Stimulated activated effector memory CD8-positive, alpha-beta T cell treated with anti-CD3 and anti-CD28 coated beads, Interleukin-12 subunit alpha, Interleukin-12 subunit beta, amount 100 ng/mL, for 72 hours (primary cell): ENCODE measurements around the gene LASP1.
A peak's percentile ranks its signal among the peaks of the same experiment; 100 is the strongest.

ENCODE experiments used
- ATAC-seq: fragments of 150-1000 bp; cut with Tn5 transposase; 2 replicates; pipeline ENCODE4 v1.10.0; 2021
- DNase-seq, 2 donors: peaks; one replicate each; pipeline ENCODE4 v3.0.0; 2021 to 2022; ENCODE audit warnings: low spot score in 2 of 2
- H3K27ac Mint-ChIP-seq: one replicate; pipeline ENCODE4 v1.8.0; 2022; ENCODE audit warnings: mild to moderate bottlenecking, mixed read lengths
- H3K36me3 Mint-ChIP-seq: one replicate; pipeline ENCODE4 v1.8.0; 2022; ENCODE audit warnings: mild to moderate bottlenecking, mixed read lengths
- H3K4me1 Mint-ChIP-seq: one replicate; pipeline ENCODE4 v1.8.0; 2022; ENCODE audit warnings: mixed read lengths
- H3K4me3 Mint-ChIP-seq: one replicate; pipeline ENCODE4 v1.8.0; 2022; ENCODE audit warnings: mild to moderate bottlenecking, mixed read lengths
- H3K9me3 Mint-ChIP-seq: one replicate; pipeline ENCODE4 v1.8.0; 2022; ENCODE audit warnings: mixed read lengths

The LASP1 gene

DNA sequence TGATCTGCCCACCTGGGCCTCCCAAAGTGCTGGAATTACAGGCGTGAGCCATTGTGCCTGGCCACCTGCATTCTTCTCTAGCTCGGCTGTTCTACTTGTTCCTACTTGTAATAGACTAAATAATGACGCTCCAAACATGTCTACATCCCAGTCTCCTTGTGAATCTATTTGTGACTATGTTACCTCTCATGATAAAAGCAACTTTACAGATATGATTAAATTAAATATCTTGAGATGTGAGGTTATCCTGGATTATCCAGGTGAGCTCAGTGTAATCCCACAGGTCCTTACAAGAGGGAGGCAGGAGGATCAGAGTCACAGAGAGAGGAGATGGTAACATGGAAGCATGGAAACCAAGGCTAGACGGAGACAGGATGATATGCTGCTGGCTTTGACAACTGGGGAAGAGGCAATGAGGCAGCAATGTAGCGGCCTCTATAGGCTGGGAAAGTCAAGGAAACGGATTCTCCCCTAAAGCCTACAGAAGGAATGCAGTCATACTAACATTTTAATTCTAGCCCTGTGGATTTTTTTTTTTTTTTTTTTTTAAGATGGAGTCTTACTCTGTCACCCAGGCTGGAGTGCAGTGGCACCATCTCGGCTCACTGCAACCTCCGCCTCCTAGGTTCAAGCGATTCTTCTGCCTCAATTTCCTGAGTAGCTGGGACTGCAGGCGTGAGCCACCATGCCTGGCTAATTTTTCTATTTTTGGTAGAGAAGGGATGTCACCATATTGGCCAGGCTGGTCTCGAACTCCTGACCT lies 5.0 kb upstream of the LASP1 start:
- no peak overlapping the region for H3K27ac Mint-ChIP-seq
- DNase-seq: no peak
- no peak overlapping the region for H3K4me3 Mint-ChIP-seq
- peaks cover 46% of the 10 kb centered on the region for H3K36me3 Mint-ChIP-seq
- peaks cover 23% of the 10 kb centered on the region for H3K4me1 Mint-ChIP-seq
- no peaks in the 10 kb centered on the region for H3K9me3 Mint-ChIP-seq
- no peak for ATAC-seq

DNA sequence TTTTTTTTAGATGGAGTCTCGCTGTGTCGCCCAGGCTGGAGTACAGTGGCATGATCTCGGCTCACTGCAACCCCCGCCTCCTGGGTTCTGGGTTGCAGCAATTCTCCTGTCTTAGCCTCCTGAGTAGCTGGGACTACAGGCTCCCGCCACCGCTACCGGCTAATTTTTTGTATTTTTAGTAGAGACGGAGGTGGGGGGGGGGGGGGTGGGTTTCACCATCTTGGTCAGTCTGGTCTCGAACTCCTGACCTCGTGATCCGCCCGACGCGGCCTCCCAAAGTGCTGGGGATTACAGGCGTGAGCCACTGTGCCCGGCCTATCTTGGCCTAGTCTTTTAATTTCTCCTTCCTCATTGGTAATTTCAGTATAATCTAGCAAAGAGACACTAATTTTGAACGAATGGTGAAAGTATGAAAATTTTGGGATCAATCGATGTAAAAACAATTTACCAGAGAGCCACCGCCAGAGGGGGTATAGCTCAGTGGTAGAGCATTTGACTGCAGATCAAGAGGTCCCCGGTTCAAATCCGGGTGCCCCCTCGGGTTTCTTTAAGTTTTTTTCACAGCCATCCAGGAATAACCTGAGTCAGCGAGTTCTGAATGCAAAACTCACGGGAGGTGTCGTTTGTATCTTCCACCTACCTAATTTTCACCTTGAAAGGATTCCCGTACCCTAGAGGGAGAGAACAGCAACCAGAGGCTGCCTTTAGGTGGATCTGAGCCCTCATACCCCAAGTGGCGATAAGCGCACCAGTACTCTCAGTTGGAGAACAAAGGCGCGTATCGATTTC lies 2.5 kb upstream of the LASP1 start:
- peaks cover 61% of the 10 kb centered on the region for H3K36me3 Mint-ChIP-seq
- ATAC-seq (no peak), DNase-seq (peak in 1 of 2 donors; percentile 83)
- no peaks in the 10 kb centered on the region for H3K9me3 Mint-ChIP-seq
- peak overlapping the region; percentile 98 for H3K4me3 Mint-ChIP-seq
- H3K4me1 Mint-ChIP-seq: peaks cover 36% of the 10 kb centered on the region
- H3K27ac Mint-ChIP-seq: peak overlapping the region; percentile 100

DNA sequence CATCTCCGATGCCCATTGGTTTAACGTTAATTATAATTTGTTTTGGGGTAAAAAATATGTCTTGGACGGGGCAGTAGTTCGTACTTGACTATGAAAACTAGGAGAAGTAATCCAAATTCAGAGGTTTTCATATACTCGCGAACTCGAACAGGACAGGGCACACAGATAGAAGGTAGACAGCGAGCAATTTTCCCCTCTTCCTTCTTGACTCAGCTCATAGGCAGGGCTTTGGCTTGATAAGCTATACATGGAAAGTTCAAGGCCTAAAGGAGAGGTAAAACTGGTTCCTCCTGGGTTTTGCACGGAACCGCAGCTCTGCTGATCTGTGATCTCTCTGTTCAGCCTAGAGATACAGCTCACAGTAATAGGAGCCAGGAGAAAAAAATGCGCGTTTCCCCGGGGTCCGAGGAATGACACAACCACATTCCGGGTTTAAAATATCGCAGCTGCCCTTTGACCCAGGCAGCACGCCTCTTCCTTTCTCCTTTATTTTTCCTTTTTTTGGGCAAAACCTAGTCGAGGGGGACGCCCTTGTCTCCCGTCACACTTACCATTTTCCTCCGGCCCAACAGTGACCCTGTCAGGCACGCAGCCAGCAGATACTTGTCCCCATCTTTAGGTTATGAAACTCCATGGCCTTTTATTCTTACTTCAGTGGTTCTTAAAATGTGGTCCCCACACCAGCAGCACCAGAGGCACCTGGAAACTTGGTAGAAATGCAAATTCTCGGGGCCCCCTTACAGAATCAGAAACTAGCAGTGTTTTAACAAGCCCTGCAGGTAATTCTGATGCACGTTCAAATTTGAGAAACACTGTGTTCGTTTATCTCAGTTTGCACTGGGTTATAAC lies 1.7 kb upstream of the LASP1 start:
- peaks cover 66% of the 10 kb centered on the region for H3K36me3 Mint-ChIP-seq
- DNase-seq (no peak), ATAC-seq (no peak)
- H3K9me3 Mint-ChIP-seq: no peaks in the 10 kb centered on the region
- H3K4me1 Mint-ChIP-seq: peaks cover 45% of the 10 kb centered on the region
- peak overlapping the region; percentile 98 for H3K4me3 Mint-ChIP-seq
- peak overlapping the region; percentile 100 for H3K27ac Mint-ChIP-seq

DNA sequence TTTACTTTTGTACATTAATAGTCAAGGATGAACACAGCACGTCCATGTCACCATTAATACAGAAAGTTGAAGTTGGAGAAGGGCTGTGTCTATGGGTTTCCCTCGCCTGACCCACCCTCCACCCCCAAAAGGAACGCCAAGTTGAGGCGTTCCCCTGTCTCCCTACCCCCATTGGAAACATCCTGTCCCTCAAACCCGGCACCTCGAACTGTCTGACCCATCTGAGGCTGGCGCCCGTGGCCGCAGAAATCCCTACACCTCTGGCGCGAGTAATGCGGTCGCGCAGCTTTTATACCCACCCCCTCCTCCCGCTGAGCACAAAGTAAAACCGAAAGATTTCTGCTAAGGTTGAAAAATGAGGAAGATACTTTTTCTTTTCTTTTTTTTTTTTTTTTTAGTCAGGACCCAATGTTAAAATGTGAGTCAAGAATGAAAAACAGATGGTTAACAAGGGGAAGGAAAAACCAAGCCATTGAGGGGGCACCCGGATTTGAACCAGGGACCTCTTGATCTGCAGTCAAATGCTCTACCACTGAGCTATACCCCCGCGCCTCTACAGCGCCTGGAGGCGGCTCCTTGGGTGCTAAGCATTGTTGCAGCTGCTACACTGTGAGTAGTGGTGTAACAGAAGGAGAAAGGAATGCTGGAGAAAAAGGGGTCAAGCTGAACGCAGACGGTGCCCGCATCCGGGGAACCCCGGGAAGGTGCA lies 887 bp upstream of the LASP1 start:
- DNase-seq (peak; percentile 87 to 98), ATAC-seq (peak; percentile 68)
- H3K36me3 Mint-ChIP-seq: peaks cover 74% of the 10 kb centered on the region
- peak overlapping the region; percentile 100 for H3K27ac Mint-ChIP-seq
- H3K9me3 Mint-ChIP-seq: no peaks in the 10 kb centered on the region
- peak overlapping the region; percentile 98 for H3K4me3 Mint-ChIP-seq
- H3K4me1 Mint-ChIP-seq: peaks cover 52% of the 10 kb centered on the region

DNA sequence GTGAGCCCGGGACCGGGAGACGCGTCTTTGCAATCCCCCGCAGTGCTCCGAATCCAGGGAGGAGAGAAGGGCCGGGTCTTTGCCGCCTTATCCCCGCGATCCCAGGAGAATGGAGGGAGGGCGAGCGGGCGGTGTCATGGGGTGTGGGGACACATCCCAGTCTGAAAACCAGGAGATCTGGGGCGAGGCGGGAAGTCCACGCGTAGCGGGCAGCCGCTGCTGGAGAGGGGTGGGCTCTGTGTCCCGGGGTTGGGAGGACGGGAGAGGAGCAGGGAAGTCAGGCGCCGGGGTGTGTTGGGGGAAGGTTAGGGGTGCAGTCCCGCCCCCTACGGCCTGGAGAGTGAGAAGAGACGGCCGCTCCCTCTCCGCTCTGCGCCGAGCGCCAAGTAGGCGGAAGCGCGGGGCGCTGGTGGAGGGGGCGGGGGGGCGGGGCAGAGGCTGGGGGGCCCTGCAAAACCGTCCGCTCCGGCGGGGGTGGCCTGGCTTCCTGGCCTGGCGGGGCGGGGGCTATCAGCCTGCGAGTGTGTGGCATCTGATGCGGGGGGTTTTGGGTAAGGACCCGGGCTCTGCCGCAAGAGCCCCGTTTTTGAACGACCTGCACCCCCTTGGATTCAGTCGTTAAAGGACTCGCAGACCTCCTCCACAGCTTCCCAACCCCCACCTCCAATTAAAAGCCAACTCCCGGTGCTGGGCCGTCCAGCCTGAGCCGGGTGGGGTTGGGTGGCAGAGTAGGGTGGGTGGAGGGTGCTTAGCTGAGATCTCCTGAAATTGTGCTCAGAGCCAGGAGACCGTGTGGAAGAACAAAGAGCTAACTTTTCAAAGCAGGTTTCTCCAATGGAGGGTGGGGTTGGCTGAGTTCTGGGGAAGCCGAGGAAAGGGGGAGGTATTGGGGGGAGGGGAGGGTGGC lies 654 bp downstream of the LASP1 start:
- Mint-ChIP-seq H3K9me3 (no peaks in the 10 kb centered on the region), H3K36me3 (peaks cover 82% of the 10 kb centered on the region), H3K4me1 (peaks cover 68% of the 10 kb centered on the region), H3K27ac (peak overlapping the region; percentile 100), H3K4me3 (peak overlapping the region; percentile 98)
- ATAC-seq (peak; percentile 65), DNase-seq (peak; percentile 41 to 84)

DNA sequence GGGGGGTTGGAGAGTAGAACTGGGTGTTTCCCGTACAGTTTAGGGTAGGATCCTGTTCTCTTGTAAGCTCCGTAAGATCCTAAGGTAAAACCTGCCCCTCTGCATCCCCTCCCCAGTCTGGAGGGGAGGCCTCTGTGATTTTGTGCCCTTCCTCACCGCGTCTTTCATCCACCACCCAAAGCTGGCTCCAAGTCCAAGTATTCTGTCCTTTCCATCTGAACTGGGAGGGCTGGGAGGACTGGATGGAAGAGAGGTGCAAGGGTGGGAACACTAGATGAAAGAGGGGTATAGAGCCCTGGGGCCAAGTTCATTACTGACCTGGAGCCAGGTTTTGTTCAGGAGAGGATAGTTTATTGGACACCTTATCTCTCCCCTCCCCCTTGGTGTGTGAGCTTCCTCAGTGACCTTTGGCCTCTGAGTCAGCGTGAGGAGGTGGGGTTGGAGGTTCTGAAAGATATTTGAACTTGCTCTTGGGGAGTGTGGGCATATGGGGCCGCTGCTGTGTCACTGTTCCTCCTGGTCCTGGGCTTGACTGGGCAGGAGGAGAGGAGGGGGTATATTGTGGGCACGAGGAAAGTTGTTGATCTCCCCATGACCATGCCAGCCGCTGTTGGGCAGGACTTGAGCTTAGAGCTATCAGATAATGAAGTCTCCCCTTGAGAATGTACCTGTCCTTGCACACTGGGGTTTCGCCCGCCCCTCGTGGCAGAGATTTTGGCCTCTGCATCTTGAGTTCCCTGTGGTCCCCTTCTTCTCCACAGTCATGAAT lies 1.6 kb downstream of the LASP1 start:
- ATAC-seq: peak; percentile 52
- H3K4me1 Mint-ChIP-seq: peaks cover 74% of the 10 kb centered on the region

DNA sequence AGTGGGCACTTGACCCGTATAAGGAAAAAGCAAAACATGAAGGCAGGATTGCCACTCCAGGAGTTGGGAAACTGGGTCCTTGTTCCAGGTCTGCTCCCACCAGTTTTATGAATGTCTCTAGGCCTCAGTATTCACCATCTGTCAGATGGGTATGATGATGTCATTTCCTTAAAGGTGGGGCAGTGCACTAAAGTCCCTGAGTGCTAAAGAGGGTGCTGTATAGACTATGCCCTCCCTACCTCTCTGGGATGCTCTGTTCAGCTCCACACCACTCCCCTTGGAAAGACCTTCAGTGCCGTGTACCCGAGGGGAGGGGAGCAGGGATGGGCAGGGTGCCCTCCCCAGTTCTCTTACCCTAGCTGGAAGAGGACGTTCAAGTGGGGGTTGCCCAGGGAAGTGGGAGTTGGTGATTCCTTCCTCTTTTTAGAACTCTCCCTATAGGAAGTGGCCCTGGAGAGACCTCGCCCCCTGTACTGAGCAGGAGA lies 2.2 kb downstream of the LASP1 start:
- DNase-seq (no peak), ATAC-seq (no peak)
- Mint-ChIP-seq H3K27ac (peak overlapping the region; percentile 100), H3K4me3 (peak overlapping the region; percentile 98), H3K36me3 (peaks cover 79% of the 10 kb centered on the region), H3K4me1 (peaks cover 80% of the 10 kb centered on the region), H3K9me3 (no peaks in the 10 kb centered on the region)

More for the DNA sequence above, 1.6 kb downstream of the LASP1 start:
- Mint-ChIP-seq H3K27ac (peak overlapping the region; percentile 100), H3K9me3 (no peaks in the 10 kb centered on the region), H3K4me3 (peak overlapping the region; percentile 98), H3K36me3 (peaks cover 77% of the 10 kb centered on the region)
- peak; percentile 46 to 83 for DNase-seq

DNA sequence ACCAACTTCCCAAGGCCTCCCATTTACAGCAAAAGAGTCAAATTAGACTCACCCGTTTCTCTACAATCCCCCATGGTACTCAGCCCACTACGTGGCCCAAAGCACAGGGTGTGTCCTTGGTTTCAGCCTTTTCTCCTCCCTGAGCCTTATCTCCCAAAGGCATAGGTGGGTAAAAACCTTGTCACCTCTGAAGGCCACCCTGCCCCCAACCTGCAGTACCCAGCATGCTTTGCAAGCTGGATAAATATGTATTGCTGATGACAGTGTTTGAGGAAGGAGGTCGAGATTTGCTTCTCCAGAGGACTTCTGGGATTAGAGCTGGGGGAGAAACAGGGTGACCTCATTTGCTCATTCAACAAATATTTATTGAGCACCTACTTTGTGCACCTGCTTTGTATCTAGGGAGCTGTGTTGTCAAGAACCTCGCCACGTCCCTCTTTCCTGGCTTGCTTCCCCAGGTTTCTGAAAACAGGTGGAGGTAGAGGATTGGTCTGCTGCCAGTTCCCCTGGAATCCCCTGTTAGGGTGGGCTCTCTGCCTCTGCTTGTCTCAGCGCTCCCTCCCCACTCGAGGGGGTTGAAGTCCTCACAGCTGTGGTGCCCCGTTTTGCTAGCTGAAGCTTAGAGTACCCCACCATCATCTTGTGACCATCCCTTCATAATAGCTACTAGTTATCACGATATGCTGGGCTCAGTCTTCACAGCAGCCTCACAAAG lies 3.0 kb downstream of the LASP1 start:
- DNase-seq (no peak), ATAC-seq (no peak)
- Mint-ChIP-seq H3K9me3 (no peaks in the 10 kb centered on the region), H3K27ac (peak overlapping the region; percentile 100), H3K4me3 (peak overlapping the region; percentile 98), H3K4me1 (peaks cover 82% of the 10 kb centered on the region), H3K36me3 (peaks cover 79% of the 10 kb centered on the region)

DNA sequence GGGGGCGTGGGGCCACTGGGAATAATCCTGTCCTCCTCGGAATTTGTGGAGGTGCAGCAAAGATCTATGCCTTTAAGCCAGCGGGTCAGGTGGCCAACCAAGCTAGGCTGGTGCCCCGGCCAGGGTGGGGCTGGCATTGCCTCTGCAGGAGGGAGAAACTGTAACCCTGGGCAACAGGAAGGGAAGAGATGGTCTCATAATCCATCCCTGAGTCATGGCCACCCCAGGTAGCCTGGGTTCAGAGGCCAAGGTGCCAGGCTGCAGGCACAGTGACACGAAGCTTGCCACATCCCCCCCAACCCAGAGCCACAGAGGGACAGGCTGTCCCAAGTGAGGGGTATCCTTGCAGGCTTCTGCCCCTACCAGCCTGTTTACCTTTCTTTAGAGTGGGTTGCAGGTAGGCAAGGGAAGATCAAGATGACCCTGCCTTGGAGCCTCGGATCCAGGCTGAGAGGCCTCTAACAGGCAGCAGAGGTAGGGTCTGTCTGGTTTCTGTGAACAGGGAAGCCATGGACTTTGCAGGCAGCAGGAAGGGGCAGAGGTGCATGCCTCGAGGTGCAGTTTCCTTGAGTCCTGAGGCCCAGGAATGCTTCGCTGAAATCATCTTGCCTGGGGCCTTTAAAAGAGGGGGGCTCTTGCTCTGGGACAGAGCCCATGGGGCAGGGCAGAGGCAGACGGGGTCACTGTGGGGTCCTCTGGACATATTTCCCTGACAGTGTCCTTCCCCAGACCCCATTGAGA lies 4.0 kb downstream of the LASP1 start:
- DNase-seq: no peak

DNA sequence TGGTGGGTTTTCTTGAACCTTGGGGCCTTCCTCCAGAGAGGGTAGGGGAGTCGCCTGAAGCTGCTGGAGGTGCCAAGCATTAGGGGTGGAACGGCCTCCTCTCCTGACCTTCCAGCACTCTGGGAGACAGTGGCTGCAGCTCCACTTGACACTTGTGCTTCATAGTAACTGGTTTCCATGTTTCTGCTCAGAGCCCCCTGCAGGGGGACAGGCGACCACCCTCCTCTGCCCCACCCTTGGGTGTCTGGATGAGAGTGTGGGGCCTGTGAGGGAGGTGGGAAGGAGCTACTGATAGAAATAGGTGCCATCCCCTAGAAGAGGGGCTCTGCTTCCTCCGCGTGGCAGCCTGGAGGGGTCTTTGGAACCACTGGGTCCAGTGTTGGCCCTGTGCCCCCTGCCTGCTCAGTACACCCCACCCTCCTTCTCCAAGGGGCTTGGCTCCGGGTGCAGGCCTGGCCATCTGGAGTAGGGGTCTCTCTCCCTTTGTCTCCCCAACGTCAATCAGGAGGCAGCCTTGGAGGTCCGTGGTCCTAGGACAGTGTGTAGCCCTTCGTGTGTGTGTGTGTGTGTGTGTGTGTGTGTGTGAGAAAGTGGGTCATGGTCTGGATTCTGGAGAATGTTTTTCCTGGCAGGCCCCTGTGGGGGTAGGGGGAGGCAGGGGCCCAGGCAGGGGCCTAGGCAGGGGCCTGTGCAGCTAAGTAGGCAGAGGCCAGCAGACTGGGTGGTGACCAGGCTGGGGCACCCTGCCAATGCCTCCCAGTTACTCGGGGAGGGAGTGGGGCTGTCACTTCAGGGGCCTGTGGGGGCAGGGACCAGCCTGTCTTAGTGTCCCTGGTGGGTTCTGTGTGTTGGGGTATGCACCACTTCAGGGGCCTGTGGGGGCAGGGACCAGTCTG lies 4.9 kb downstream of the LASP1 start:
- Mint-ChIP-seq H3K4me1 (peaks cover 81% of the 10 kb centered on the region), H3K36me3 (peaks cover 79% of the 10 kb centered on the region), H3K27ac (peak overlapping the region; percentile 100), H3K9me3 (no peaks in the 10 kb centered on the region), H3K4me3 (peak overlapping the region; percentile 98)
- DNase-seq (no peak), ATAC-seq (no peak)

More for the DNA sequence above, 4.0 kb downstream of the LASP1 start:
- H3K36me3 Mint-ChIP-seq: peaks cover 79% of the 10 kb centered on the region
- H3K27ac Mint-ChIP-seq: peak overlapping the region; percentile 100
- H3K4me3 Mint-ChIP-seq: peak overlapping the region; percentile 98
- peaks cover 82% of the 10 kb centered on the region for H3K4me1 Mint-ChIP-seq
- no peaks in the 10 kb centered on the region for H3K9me3 Mint-ChIP-seq
- ATAC-seq: no peak

DNA sequence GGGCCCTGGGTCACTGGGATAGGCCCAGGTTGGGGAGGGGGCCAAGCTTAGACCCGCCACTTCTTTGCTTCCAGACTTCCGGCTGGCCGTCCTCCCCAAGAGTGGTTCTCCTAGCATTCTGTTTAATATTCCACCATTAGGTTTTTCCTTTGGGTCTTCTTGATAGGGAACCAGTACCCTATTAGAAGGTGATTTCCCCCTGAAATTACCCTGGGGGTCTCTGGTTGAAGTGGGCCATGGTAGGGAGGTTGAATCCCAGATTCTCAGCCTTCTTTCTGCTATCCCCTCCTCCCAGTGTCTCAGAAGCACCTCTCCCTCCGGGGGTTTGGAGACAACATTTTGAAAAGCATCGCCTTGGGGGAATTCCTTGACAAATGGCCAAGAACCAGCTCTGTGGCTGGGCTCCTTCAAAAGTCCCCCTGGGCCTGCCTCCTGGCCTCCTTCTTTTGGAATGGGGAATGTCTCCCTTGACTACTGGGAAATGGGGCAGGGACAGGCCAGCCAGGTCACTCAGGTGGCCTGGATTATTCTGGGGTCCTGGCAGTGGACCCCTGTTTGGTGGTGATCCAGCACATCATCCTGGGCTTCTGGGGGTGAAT lies 5.7 kb downstream of the LASP1 start:
- ATAC-seq (no peak), DNase-seq (no peak)
- Mint-ChIP-seq H3K4me1 (peaks cover 89% of the 10 kb centered on the region), H3K27ac (peak overlapping the region; percentile 100), H3K9me3 (no peaks in the 10 kb centered on the region), H3K36me3 (peaks cover 79% of the 10 kb centered on the region), H3K4me3 (peak overlapping the region; percentile 98)
